ELR (cell line): ENCODE results near the gene ACTMAP.
"Not testable (repeated sequence)": the region's sequence is repeated elsewhere in the genome, so short reads cannot be mapped to it uniquely, and the experiment has no call there.

ENCODE experiments used
- DNase-seq: peaks from one replicate; pipeline ENCODE4 v3.0.0-alpha.2; 2015; ENCODE audit warnings: low read depth

The ACTMAP gene

DNA sequence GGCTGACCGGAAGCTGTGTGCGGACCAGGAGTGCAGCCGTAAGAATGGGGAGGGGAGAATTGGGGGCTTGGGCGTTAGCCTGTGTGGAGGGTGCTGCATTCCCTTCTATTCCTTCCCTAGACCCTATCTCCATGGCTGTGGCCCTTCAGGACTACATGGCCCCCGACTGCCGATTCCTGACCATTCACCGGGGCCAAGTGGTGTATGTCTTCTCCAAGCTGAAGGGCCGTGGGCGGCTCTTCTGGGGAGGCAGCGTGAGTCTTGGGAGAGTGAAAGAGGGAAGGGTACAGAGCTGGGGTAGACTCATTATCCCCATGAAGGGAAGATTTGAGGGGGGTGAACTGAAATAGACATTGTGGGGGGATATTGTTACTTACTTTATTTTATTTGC is 25.4 kb upstream of the ACTMAP start:
- no peak for DNase-seq

DNA sequence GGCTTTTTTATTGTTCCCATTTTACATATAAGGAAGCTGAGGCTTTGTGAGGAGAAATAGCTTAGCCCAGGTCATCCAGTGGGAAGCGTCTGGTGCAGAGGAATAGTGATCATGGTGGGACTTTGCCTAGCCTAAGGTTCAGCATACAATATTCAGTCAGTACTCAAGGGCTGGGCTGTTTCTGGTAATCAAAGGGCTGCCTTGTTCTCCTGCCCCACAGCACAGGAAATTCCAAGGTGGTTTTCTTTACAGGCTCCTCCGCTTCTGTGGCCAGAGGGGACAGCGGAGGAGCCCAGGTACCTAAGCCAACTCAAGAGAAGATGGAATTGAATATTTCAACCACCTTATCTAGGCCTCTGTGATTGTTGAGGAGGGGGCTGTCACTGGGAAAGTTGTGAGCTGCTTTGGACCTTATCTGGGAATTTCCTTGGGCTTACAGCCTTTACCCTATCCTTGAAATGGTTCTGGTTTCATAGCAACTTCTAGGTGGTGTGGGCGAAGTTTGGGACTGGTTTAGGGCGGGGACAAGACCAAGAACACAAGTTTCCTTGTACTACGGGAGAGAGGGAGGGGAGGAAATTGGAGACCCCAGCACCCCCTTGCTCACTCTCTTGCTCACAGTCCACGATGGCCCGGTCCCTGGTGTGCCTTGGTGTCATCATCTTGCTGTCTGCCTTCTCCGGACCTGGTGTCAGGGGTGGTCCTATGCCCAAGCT is 24.8 kb upstream of the ACTMAP start, which contains the start of gene MIA:
TSS of gene MIA (plus strand) at position 606 of the 716 bp plus-strand sequence. CDS start at position 628, 22 bp downstream.
- peak; percentile 22 for DNase-seq

DNA sequence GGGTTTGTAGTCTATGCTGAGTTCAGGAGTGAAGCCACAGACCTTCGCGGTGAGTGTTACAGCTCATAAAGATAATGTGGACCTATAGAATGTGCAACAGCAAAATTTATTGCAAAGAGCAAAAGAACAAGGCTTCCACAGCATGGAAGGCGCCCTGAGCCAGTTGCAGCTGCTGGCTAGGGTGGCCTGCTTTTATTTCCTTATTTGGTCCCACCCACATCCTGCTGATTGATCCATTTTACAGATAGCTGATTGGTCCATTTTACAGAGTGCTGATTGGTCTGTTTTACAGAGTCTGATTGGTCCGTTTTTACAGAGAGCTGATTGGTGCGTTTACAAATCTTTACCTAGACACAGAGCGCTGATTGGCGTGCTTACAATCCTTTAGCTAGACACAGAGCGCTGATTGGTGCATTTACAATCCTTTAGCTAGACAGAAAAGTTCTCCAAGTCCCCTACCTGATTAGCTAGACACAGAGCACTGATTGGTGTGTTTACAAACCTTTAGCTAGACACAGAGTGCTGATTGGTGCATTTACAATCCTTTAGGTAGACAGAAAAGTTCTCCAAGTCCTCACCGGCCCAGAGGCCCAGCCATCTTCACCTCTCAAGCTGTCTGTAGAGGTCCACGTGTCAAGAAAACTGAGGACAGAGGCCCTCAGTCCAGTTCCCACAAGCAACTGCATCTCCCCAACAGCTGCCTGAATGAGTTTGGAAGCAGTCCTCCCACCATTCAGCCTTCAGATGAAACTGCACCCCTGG is 21.0 kb upstream of the ACTMAP start:
- DNase-seq: peak; percentile 26

GRCh38 chr19:40768869-40769268 is 18.6 kb upstream of the ACTMAP start:
- DNase-seq: no peak

- DNase-seq: not testable (repeated sequence)
Measured at GRCh38 chr19:40766385-40766784, 16.1 kb upstream of the ACTMAP start.

GRCh38 chr19:40763963-40764362 is 13.7 kb upstream of the ACTMAP start:
- no peak for DNase-seq

DNA sequence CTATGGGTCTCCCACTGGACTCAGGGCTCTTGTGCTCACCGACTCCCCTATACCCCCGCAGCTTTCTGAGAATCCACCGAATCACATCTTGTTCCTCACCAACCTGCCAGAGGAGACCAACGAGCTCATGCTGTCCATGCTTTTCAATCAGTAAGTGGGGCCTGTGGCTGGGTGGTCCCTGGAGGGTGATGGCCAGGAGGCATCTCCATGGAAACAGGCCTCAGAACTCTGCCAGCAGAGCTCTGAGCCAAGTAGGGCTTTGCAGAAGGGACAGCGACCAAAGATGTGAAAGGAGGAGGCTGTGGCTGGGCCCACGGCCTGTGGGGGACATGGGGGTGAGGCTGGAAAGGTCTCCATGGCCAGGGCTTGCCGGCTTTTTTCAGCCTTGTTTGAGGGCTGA is 13.2 kb upstream of the ACTMAP start:
- no peak for DNase-seq

DNA sequence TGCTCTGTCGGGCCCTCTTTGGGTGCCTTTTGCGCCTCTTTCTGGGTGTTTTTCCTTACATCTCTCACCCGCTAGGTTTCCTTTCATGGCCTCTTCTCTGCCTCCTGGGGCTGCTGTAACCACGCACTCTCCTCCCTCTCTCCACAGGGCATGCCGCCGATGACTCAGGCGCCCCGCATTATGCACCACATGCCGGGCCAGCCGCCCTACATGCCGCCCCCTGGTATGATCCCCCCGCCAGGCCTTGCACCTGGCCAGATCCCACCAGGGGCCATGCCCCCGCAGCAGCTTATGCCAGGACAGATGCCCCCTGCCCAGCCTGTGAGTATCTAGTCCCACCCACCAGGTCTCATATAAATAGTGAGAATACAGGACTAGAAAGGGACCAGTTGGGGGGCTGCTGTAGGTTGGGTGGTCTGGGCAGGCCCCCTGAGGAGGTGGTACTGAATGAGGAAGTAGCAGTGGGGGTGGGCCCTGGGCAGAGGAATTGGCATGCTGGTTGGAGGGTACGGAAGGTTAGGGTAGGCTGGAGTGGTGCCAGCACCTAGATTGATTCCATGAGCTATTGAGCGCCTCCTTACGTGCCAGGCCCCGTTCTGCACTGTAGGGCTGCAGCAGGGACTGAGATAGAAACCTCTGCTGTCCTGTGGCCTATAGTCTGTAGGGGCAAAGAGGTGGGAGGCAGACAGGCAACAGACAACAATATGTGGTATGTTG is 12.6 kb upstream of the ACTMAP start:
- DNase-seq: no peak

- DNase-seq: no peak
Measured at GRCh38 chr19:40759352-40759751, 9.1 kb upstream of the ACTMAP start.

DNA sequence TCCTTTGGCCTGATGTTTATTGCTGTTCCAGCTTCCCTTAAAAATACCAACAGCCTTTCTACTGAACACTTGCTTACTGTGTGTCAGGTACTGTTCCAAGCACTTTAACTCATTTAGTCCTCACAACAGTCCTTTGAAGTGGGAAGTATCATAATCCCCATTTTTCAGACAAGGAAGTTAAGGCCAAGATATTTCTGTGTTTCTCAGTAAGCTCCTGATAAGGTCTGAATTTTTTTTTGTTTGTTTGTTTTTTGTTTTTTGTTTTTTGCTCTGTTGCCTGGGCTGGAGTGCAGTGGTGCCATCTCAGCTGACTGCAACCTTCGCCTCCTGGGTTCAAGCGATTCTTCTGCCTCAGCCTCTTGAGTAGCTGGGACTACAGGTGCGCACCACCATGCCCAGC is 8.2 kb upstream of the ACTMAP start:
- DNase-seq: no peak

- DNase-seq: peak; percentile 37
Measured at GRCh38 chr19:40756502-40757110, 6.3 kb upstream of the ACTMAP start.

DNA sequence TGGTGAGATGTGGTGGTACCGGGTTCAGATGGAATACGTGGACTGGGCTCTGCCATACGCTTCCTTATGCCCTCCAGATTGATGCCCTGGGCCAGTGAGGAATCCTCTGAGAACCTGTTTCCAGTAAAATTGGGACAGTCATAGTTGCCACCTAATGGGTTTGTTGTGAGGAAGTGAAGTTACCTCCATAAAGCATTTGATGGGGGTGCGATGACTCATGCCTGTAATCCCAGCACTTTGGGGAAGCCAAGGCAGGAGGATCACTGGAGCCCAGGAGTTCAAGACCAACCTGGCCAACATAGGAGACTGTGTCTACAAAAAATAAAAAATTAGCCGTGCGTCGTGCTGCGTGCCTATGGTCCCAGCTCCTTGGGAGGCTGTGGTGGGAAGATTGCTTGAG is 5.5 kb upstream of the ACTMAP start:
- DNase-seq: no peak

DNA sequence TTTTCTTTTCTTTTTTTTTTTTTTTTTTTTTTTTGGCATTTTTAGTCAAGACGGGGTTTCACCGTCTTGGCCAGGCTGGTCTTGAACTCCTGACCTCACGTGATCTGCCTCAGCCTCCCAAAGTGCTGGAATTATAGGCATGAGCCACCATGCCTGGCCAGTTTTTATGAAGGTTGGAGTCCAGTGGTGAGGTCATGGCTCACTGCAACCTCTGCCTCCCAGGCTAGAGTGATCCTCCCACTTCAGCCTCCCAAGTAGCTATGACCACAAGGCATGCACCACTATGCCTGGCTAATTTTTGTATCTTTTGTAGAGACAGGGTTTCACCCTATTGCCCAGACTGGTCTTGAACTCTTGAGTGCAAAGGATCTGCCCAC is 5.0 kb upstream of the ACTMAP start:
- no peak for DNase-seq

- DNase-seq: peak; percentile 28
Measured at GRCh38 chr19:40754611-40755247, 4.5 kb upstream of the ACTMAP start.

- no peak for DNase-seq
Measured at GRCh38 chr19:40752257-40752781, 2.0 kb upstream of the ACTMAP start.

GRCh38 chr19:40750874-40751537 is 729 bp upstream of the ACTMAP start, which contains the start of gene SNRPA:
Gene SNRPA, plus strand, starts transcription at chr19:40751203. Its CDS starts 206 bp downstream, at chr19:40751409.
- DNase-seq: peak; percentile 99

GRCh38 chr19:40747536-40747935 is 2.7 kb downstream of the ACTMAP start:
- no peak for DNase-seq

DNA sequence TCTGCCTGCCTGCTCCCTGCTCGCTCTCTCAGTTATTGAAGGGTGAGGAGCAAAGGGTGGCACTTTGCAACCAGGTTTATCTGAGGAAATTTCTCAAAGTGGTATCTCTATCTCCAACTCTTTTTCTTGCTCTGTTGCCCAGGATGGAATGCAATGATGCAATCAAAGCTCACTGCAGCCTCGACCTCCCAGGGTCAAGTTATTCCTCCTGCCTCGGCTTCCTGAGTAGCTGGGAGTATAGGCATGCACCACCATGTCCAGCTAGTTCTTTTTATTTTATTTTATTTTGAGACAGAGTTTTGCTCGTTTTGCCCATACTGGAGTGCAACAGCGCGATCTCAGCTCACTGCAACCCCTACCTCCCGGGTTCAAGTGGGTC is 4.9 kb downstream of the ACTMAP start:
- peak; percentile 24 for DNase-seq

DNA sequence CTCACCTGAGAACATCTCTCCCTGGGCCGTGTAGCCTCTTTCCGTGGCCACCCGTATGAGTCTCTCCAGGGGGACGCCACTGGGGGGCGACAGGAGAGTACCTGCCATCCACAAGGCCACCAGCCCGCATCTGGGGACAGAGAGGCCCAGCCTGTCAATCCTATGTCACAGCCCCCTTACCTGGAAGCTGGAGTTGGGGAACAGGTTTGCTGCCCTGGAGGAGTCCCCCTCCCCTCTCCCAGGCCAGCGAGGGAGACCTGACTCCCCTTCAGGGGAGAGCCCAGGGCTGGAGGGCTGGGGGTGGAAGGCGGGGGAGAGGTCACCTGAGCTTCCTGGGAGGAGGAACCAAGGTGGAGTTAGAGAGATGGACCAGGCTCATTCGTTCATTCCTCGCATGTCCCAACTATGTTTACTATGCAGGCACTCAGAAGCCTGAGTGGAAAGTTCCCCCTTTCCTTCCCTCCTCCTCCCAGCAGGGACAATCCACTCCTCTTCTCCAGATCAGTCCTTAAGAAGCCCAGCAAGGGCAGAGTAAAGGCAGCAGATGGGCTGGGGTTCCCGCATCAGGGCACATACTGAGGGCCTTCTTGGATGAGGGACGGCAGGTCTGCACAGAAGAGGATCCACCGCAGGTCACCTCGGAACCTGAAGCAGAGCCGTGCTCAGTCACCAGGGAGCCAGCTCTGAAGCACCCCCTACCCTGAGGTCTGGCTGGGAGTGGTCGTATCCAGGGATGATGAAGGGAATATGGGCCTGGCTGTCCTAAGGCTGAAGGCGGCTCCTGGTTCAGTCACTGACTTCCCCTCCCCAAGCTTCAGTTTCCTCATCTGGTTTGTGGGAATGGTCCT is 5.5 kb downstream of the ACTMAP start:
- no peak for DNase-seq

- DNase-seq: no peak
Measured at GRCh38 chr19:40743926-40744325, 6.4 kb downstream of the ACTMAP start.
